ENCODE measurements around the gene SUFU. TPM values are rescaled to one million over a fixed set of nuclear protein-coding genes. Genes with fewer than 3 reads are reported as not detected.
A peak's percentile ranks its signal among the peaks of the same experiment; 100 is the strongest.

The SUFU gene
- total and polyA plus RNA-seq, 2 of the 4 experiments (the other 2 are of a cell fraction) = 2.2 to 11.0 TPM

DNA sequence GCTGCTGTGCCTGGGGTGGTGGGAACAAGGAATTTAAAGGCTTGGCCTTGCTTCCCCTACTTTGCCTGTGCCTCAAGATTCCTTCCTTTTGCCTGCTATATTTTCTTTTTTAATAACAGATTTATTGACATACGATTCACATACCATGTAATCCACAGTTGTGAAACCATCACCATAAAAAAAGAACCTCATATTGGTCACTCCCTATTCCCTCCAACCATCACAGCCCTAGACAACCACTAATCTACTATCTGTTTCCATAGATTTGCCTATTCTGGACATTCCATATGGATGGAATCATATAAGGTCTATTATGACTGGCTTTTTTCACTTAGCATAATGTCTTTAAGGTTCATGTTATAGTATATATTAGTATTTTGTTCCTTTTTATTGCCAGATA lies 81.3 kb downstream of the SUFU start:
- Histone ChIP-seq H3K79me1 (ENCODE audit: low read depth in 1 of 2, low read length in 2 of 2) (peaks cover 10 to 45% of the 10 kb centered on the region in 2 experiments), H3K9me1 (ENCODE audit: insufficient read depth, low read length) (peaks cover 4% of the 10 kb centered on the region; the same call in 1 of the 2 replicates), H3K27ac (ENCODE audit: insufficient read depth, low read length) (no peak overlapping the region), H2BK5ac (ENCODE audit: low read depth, low read length, poor library complexity, severe bottlenecking) (no peak overlapping the region), H2AK5ac (ENCODE audit: low read depth, low read length) (peak overlapping the region; percentile 35; the same call in 1 of the 2 replicates), H3K14ac (replicated peaks; ENCODE audit: low read depth, low read length) (no peak overlapping the region), H3K4ac (ENCODE audit: low read depth, low read length) (no peak overlapping the region), H3K4me2 (ENCODE audit: low read depth, low read length) (no peak overlapping the region), H3K36me3 (ENCODE audit: control insufficient read depth, insufficient read depth, low read length) (no peaks in the 10 kb centered on the region), H2AFZ (replicated peaks; ENCODE audit: low read length, poor library complexity) (no peak overlapping the region), H4K5ac (ENCODE audit: low read depth, low read length) (no peak overlapping the region), H3K9me3 (ENCODE audit: control insufficient read depth, insufficient read depth, low read length) (no peaks in the 10 kb centered on the region), H4K20me1 (ENCODE audit: insufficient read depth, low read length) (peaks cover 7% of the 10 kb centered on the region), H2BK15ac (ENCODE audit: low read depth, low read length) (no peak overlapping the region), H3K23ac (ENCODE audit: low read depth, low read length) (no peak overlapping the region), H2BK120ac (ENCODE audit: low read depth, low read length) (no peak overlapping the region), H3K4me3 (ENCODE audit: insufficient read depth, low read depth, low read length) (no peak overlapping the region), H4K8ac (ENCODE audit: low read depth in 2 of 2, low read length in 2 of 2) (no peak overlapping the region), H3K56ac (ENCODE audit: extremely low read depth, insufficient read depth, low read length) (no peak overlapping the region), H3K18ac (ENCODE audit: low read depth, low read length) (no peak overlapping the region), H2BK20ac (ENCODE audit: low read depth, low read length) (no peak overlapping the region), H4K91ac (ENCODE audit: insufficient read depth, low read depth, low read length) (no peak overlapping the region), H3K9ac (ENCODE audit: low read depth, low read length) (no peak overlapping the region), H2AK9ac (replicated peaks; ENCODE audit: low read depth, low read length, poor library complexity) (no peak overlapping the region), H3K4me1 (ENCODE audit: control insufficient read depth, insufficient read depth, low read length) (peaks cover 12% of the 10 kb centered on the region), H3K27me3 (ENCODE audit: control insufficient read depth, insufficient read depth, low read length) (no peaks in the 10 kb centered on the region)
- ChIA-PET CTCF (interaction anchor here (1.6 kb wide), 2 partner anchors 45 to 80 kb away, joined by 4 to 16 read pairs; partner anchors contain the start of gene SUFU), POLR2A (ENCODE audit: unreplicated experiment) (no interaction called here)
- ATAC-seq (ENCODE audit: low read depth) (no peak), DNase-seq (peak; percentile 30)
- no CpG with 5 or more reads among the region's 1 CpG for WGBS, 2 experiments (ENCODE audit: extremely low coverage in 2 of 2, insufficient read length in 1 of 2)
- no TSS peak for BruUV-seq (replicated peaks)
- intact Hi-C loops (cut with micrococcal nuclease) = loop anchor here (10.0 kb wide), 1 partner anchor 360 kb away; the partner anchor contains the start of gene ELOVL3
- dilution Hi-C loops (cut with HindIII; ENCODE audit: low sequenced_read_pairs, unreplicated experiment) = no loop called here
- in situ Hi-C loops (cut with MboI; ENCODE audit: low sequenced_read_pairs) = no loop called here
- TF ChIP-seq MAFK (IDR thresholded peaks at IDR 0.05; ENCODE audit: low read depth, low read length) = no peak
- no peak for TF ChIP-seq RFX5 (IDR thresholded peaks at IDR 0.05; ENCODE audit: low read depth, low read length)
- TF ChIP-seq CEBPB (IDR thresholded peaks at IDR 0.05; ENCODE audit: low read depth, low read length) = no peak
- no peak for TF ChIP-seq CHD1 (IDR thresholded peaks at IDR 0.05; ENCODE audit: low read depth, low read length)
- TF ChIP-seq MXI1 (IDR thresholded peaks at IDR 0.05; ENCODE audit: borderline replicate concordance, low read depth, low read length) = no peak
- no peak for TF ChIP-seq MAZ (IDR thresholded peaks at IDR 0.05; ENCODE audit: borderline replicate concordance, low read depth, low read length)

Data from IMR-90 (cell line).